B cell (primary cell): ENCODE measurements around the gene PTGDR. TPM values are rescaled to one million over a fixed set of nuclear protein-coding genes. Genes with fewer than 3 reads are reported as not detected.

ENCODE experiments used
- ATAC-seq: fragments of 200-7000 bp; cut with Tn5 transposase; one replicate; pipeline ENCODE4 v1.10.0; 2021; ENCODE audit warnings: low read depth, mild to moderate bottlenecking, moderate number of reproducible peaks, moderate library complexity
- CTCF ChIA-PET: fragments of 350-600 bp; sonication (Branson Sonifier 250); formaldehyde crosslinking; loops from one replicate; lab custom pipeline; 2021; ENCODE audit warnings: antibody characterized with exemption, inconsistent platforms; lab: Charles Lee
- POLR2A ChIA-PET: fragments of 350-600 bp; sonication (Branson Sonifier 250); formaldehyde crosslinking; loops from one replicate; lab custom pipeline; 2021; ENCODE audit warnings: antibody characterized with exemption; lab: Charles Lee
- DNase-seq: peaks from one replicate; pipeline ENCODE4 v3.0.0; 2013
- H2AFZ ChIP-seq: 2 replicates; pipeline ENCODE4 v1.6.1; 2012; ENCODE audit warnings: mild to moderate bottlenecking, low read depth, low read length; ENCODE audit not compliant: insufficient read depth, poor library complexity, severe bottlenecking
- H3K27ac ChIP-seq, 2 donors: 1 replicate in 1 of 2; 2 replicates in 1 of 2; pipeline ENCODE4 v1.5.1; 2012 to 2013; ENCODE audit warnings: low read length in 2 of 2, mild to moderate bottlenecking in 2 of 2, moderate library complexity in 1 of 2
- H3K27me3 ChIP-seq, 4 experiments: fragments of 200-600 bp in 1 of 4; sonication (generic) in 1 of 4; replicated peaks in 1 of 4; 1 replicate in 2 of 4; 2 replicates in 2 of 4; pipeline versions ENCODE4 v1.6.1 to v1.7.0; 2013 to 2016; ENCODE audit warnings: low read length in 3 of 4, mild to moderate bottlenecking in 2 of 4, mixed read lengths in 1 of 4, moderate library complexity in 1 of 4; ENCODE audit not compliant: insufficient read depth in 4 of 4, control insufficient read depth in 3 of 4; ENCODE audit errors: control extremely low read depth in 1 of 4
- H3K36me3 ChIP-seq, 2 experiments: replicated peaks in 1 of 2; 1 replicate in 1 of 2; 2 replicates in 1 of 2; pipeline versions ENCODE4 v1.6.1 to v1.7.1; 2013; ENCODE audit warnings: low read length in 1 of 2; ENCODE audit not compliant: insufficient read depth in 2 of 2, control insufficient read depth in 1 of 2; ENCODE audit errors: control extremely low read depth in 1 of 2, extremely low read depth in 1 of 2
- H3K4me1 ChIP-seq, 2 donors: fragments of 200-600 bp in 1 of 2; sonication (generic) in 1 of 2; 1 replicate in 1 of 2; 2 replicates in 1 of 2; pipeline versions ENCODE4 v1.5.1 to v1.6.1; 2013 to 2017; ENCODE audit warnings: low read length in 2 of 2; ENCODE audit not compliant: control insufficient read depth in 2 of 2, insufficient read depth in 2 of 2
- H3K4me2 ChIP-seq: replicated peaks from 2 replicates; pipeline ENCODE3; 2012; ENCODE audit warnings: mild to moderate bottlenecking, low read depth, low read length; ENCODE audit not compliant: poor library complexity, severe bottlenecking
- H3K4me3 ChIP-seq, 5 experiments: fragments of 200-600 bp in 1 of 5; sonication (generic) in 1 of 5; 1 replicate in 3 of 5; 2 replicates in 2 of 5; pipeline versions ENCODE4 v1.5.1 to v1.7.0; 2011 to 2016; ENCODE audit warnings: low read length in 4 of 5, mild to moderate bottlenecking in 4 of 5, low read depth in 2 of 5, control low read depth in 1 of 5, moderate library complexity in 1 of 5; ENCODE audit not compliant: insufficient read depth in 1 of 5; ENCODE audit errors: control extremely low read depth in 1 of 5, extremely low read depth in 1 of 5
- H3K79me2 ChIP-seq: fragments of 200-600 bp; sonication (generic); one replicate; pipeline ENCODE4 v1.6.0; 2016; ENCODE audit warnings: low read length; ENCODE audit not compliant: control insufficient read depth, insufficient read depth
- H3K9ac ChIP-seq: fragments of 200-600 bp; sonication (generic); 2 replicates; pipeline ENCODE4 v1.6.1; 2017; ENCODE audit warnings: mild to moderate bottlenecking, low read length, moderate library complexity
- H3K9me3 ChIP-seq, 3 donors: one replicate each; pipeline versions ENCODE4 v1.6.1 to v1.7.1; 2013; ENCODE audit warnings: low read length in 2 of 3; ENCODE audit not compliant: control insufficient read depth in 2 of 3, insufficient read depth in 1 of 3; ENCODE audit errors: control extremely low read depth in 1 of 3
- H4K20me1 ChIP-seq: 2 replicates; pipeline ENCODE4 v1.6.0; 2012; ENCODE audit warnings: mild to moderate bottlenecking, low read length; ENCODE audit not compliant: insufficient read depth, control insufficient read depth, poor library complexity, severe bottlenecking
- H3K27ac Mint-ChIP-seq: one replicate; pipeline ENCODE4 v1.8.0; 2021; ENCODE audit warnings: mixed read lengths
- H3K27me3 Mint-ChIP-seq: one replicate; pipeline ENCODE4 v1.8.0; 2021; ENCODE audit warnings: mixed read lengths
- H3K4me1 Mint-ChIP-seq: one replicate; pipeline ENCODE4 v1.8.0; 2021; ENCODE audit warnings: mixed read lengths
- H3K4me3 Mint-ChIP-seq: one replicate; pipeline ENCODE4 v1.8.0; 2021; ENCODE audit warnings: mixed read lengths
- H3K9me3 Mint-ChIP-seq: one replicate; pipeline ENCODE4 v1.8.0; 2022; ENCODE audit warnings: mixed read lengths; ENCODE audit not compliant: insufficient read depth
- EZH2 ChIP-seq: IDR thresholded peaks from 2 replicates; pipeline ENCODE4 v1.6.1; 2012; ENCODE audit warnings: borderline replicate concordance, low read depth, mild to moderate bottlenecking, moderate library complexity, low read length; ENCODE audit not compliant: insufficient read depth, poor library complexity, severe bottlenecking
- WGBS: methylation state at CpG from one replicate; pipeline ENCODE4 v1.1.5; 2013; ENCODE audit warnings: missing lambda C conversion rate; ENCODE audit not compliant: insufficient coverage; 5-methylcytosine and 5-hydroxymethylcytosine counted together
- intact Hi-C: fragments of 100-400 bp; cut with micrococcal nuclease; formaldehyde crosslinking; loops from one replicate; pipeline ENCODE4 v1.10.0; 2022
- polyA plus RNA-seq: library from polyadenylated mRNA; depleted of rRNA; stranded (reverse); fragments of >200 nt; gene quantifications from 2 replicates; pipeline ENCODE4 v1.2.3, GENCODE V29; 2012
- total RNA-seq, 2 donors: library from RNA; stranded (reverse); fragments of 120-200 nt in 1 of 2; gene quantifications; 1 replicate in 1 of 2; 2 replicates in 1 of 2; pipeline versions ENCODE4 v1.2.3 to v1.2.4, GENCODE V29; 2013 to 2022
- TF ChIP-seq, protein P1 (sequence below): fragments of 200-600 bp; IDR thresholded peaks from one replicate; pipeline ENCODE4 v1.8.0; 2022; ENCODE audit warnings: antibody characterized with exemption, mild to moderate bottlenecking

Gene PTGDR
- total and polyA plus RNA-seq, 2 donors (not counting 1 experiment from before 2014, with no cell fraction given) = 0.04 TPM; not detected in 1

DNA sequence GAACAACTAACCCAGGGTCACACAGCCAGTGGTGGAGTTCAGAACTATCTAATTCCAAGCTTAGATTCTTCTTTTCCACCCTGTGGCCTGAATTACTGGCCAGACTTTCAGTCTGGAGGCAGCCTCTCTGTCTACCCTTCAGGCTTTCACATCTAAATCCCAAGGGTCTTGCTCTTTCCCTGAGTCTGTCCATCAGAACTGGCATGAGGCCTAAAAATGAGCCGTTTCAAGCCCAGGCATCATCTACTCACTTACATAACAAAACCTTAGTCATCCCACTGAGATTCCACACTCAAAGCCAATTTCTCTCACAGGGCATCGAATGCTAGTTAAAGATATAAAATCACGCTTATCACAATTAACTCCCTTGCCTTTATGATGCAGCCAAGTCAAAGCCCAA lies 1.3 kb upstream of the PTGDR start:
- no peak overlapping the region for H3K4me3 Mint-ChIP-seq
- Histone ChIP-seq H3K27me3 (peaks cover 0 to 37% (median 28%) of the 10 kb centered on the region in 4 experiments), H3K79me2 (no peaks in the 10 kb centered on the region), H3K36me3 (no peaks in the 10 kb centered on the region), H3K4me2 (no peak overlapping the region), H3K9me3 (peaks cover 0 to 9% (median 0%) of the 10 kb centered on the region in 3 donors), H3K9ac (no peak overlapping the region), H3K27ac (no peak overlapping the region), H4K20me1 (no peaks in the 10 kb centered on the region), H3K4me3 (no peak overlapping the region), H2AFZ (no peak overlapping the region), H3K4me1 (peaks cover 34 to 43% of the 10 kb centered on the region in 2 donors)
- WGBS = 83% methylated on average over 3 of the region's 3 CpGs
- intact Hi-C loops = no loop called here
- peaks cover 53% of the 10 kb centered on the region for H3K27me3 Mint-ChIP-seq
- CTCF ChIA-PET = no interaction called here
- H3K27ac Mint-ChIP-seq = no peak overlapping the region
- peaks cover 42% of the 10 kb centered on the region for H3K4me1 Mint-ChIP-seq
- no peaks in the 10 kb centered on the region for H3K9me3 Mint-ChIP-seq
- DNase-seq = no peak
- no peak for ATAC-seq
- POLR2A ChIA-PET = no interaction called here
- TF ChIP-seq, protein P1, sequence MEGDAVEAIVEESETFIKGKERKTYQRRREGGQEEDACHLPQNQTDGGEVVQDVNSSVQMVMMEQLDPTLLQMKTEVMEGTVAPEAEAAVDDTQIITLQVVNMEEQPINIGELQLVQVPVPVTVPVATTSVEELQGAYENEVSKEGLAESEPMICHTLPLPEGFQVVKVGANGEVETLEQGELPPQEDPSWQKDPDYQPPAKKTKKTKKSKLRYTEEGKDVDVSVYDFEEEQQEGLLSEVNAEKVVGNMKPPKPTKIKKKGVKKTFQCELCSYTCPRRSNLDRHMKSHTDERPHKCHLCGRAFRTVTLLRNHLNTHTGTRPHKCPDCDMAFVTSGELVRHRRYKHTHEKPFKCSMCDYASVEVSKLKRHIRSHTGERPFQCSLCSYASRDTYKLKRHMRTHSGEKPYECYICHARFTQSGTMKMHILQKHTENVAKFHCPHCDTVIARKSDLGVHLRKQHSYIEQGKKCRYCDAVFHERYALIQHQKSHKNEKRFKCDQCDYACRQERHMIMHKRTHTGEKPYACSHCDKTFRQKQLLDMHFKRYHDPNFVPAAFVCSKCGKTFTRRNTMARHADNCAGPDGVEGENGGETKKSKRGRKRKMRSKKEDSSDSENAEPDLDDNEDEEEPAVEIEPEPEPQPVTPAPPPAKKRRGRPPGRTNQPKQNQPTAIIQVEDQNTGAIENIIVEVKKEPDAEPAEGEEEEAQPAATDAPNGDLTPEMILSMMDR = no peak
- TF ChIP-seq EZH2 = no peak

DNA sequence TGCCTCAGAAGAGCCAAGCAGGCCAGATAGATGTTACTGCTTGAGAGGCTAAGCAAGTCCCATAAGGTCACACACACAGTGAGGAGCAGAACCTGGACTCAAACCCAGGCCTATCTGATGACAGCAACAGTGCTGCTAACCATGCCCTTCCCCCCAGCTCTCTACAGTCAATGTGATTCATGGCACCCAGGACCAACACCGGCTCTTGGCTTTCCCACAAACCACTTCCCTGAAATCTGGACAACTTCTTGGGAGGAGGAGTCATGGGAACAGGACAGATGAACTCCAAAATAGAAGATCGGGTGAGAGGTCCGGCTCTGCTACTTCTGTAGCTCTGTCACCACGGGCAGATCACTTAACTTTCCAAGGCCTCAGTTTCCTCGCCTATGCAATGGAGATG lies 716 bp upstream of the PTGDR start:
- no peak for ATAC-seq

More for the DNA sequence above, 716 bp upstream of the PTGDR start:
- Histone ChIP-seq H3K9me3 (peaks cover 0 to 9% (median 0%) of the 10 kb centered on the region in 3 donors), H3K4me3 (no peak overlapping the region), H2AFZ (no peak overlapping the region), H3K9ac (no peak overlapping the region), H3K4me1 (peaks cover 34 to 43% of the 10 kb centered on the region in 2 donors), H3K4me2 (no peak overlapping the region), H4K20me1 (no peaks in the 10 kb centered on the region), H3K27ac (no peak overlapping the region), H3K27me3 (peaks cover 0 to 37% (median 28%) of the 10 kb centered on the region in 4 experiments), H3K36me3 (no peaks in the 10 kb centered on the region), H3K79me2 (no peaks in the 10 kb centered on the region)
- 76% methylated on average over 2 of the region's 5 CpGs for WGBS
- POLR2A ChIA-PET = no interaction called here
- DNase-seq = no peak
- peak overlapping the region; percentile 11 for H3K4me3 Mint-ChIP-seq
- H3K9me3 Mint-ChIP-seq = no peaks in the 10 kb centered on the region
- no peak overlapping the region for H3K27ac Mint-ChIP-seq
- H3K4me1 Mint-ChIP-seq = peaks cover 42% of the 10 kb centered on the region
- CTCF ChIA-PET = no interaction called here
- TF ChIP-seq, protein P1 = no peak
- no peak for TF ChIP-seq EZH2
- peaks cover 55% of the 10 kb centered on the region for H3K27me3 Mint-ChIP-seq
- intact Hi-C loops = no loop called here
